ENCODE measurements around the gene TMSB4Y. TPM values are rescaled to one million over a fixed set of nuclear protein-coding genes. Genes with fewer than 3 reads are reported as not detected.

The TMSB4Y gene
- total RNA-seq = 0.14 TPM in 1 of 2 replicates, not detected in the other

GRCh38 chrY:13703568-13703968, at the start of gene TMSB4Y:
TSS of gene TMSB4Y (plus strand) at chrY:13703899.

Other genes starting within 250 kb of the TMSB4Y start
- 21.0 TPM in 1 of 2 replicates, not detected in the other for gene UTY, start 223.9 kb upstream of the TMSB4Y start, total RNA-seq